Islet of Langerhans (tissue), 1 donor: ENCODE measurements around the gene FRMPD4.
A peak's percentile ranks its signal among the peaks of the same experiment; 100 is the strongest.
"Not testable (repeated sequence)": the region's sequence is repeated elsewhere in the genome, so short reads cannot be mapped to it uniquely, and the experiment has no call there.

Experiments
- FAIRE-seq: peaks from one replicate; lab custom pipeline; 2011; peaks lifted over from hg19 to GRCh38; lab: Jason Lieb, UNC

FRMPD4 gene

GRCh38 chrX:12441381-12442128 is 303.3 kb downstream of the FRMPD4 start:
- no peak for FAIRE-seq

- FAIRE-seq: no peak
These were observed 305.3 kb downstream of the FRMPD4 start for GRCh38 chrX:12443534-12444098.

- no peak for FAIRE-seq
These were observed 308.2 kb downstream of the FRMPD4 start for GRCh38 chrX:12446342-12447075.

- FAIRE-seq: peak; percentile 49
These were observed 309.3 kb downstream of the FRMPD4 start for GRCh38 chrX:12447448-12448064.

- no peak for FAIRE-seq
These were observed 314.0 kb downstream of the FRMPD4 start for GRCh38 chrX:12452268-12452667.

- FAIRE-seq: no peak
These were observed 322.7 kb downstream of the FRMPD4 start for GRCh38 chrX:12460929-12461328.

- FAIRE-seq: peak; percentile 43
These were observed 324.8 kb downstream of the FRMPD4 start for GRCh38 chrX:12463052-12463451.

- no peak for FAIRE-seq
These were observed 325.6 kb downstream of the FRMPD4 start for GRCh38 chrX:12463873-12464272.

- FAIRE-seq: no peak
These were observed 329.0 kb downstream of the FRMPD4 start for GRCh38 chrX:12467321-12467720.

GRCh38 chrX:12469296-12469695 is 331.0 kb downstream of the FRMPD4 start:
- no peak for FAIRE-seq

GRCh38 chrX:12471061-12471460 is 332.8 kb downstream of the FRMPD4 start:
- no peak for FAIRE-seq

- FAIRE-seq: no peak
These were observed 342.7 kb downstream of the FRMPD4 start for GRCh38 chrX:12480956-12481355.

- no peak for FAIRE-seq
These were observed 349.9 kb downstream of the FRMPD4 start for GRCh38 chrX:12488220-12488619.

- no peak for FAIRE-seq
These were observed 350.5 kb downstream of the FRMPD4 start for GRCh38 chrX:12488771-12489170.

- FAIRE-seq: no peak
These were observed 351.1 kb downstream of the FRMPD4 start for GRCh38 chrX:12489341-12489740.

GRCh38 chrX:12494400-12495138 is 356.3 kb downstream of the FRMPD4 start:
- FAIRE-seq: no peak

- FAIRE-seq: peak; percentile 82
These were observed 358.1 kb downstream of the FRMPD4 start for GRCh38 chrX:12496343-12496742.

- no peak for FAIRE-seq
These were observed 359.7 kb downstream of the FRMPD4 start for GRCh38 chrX:12497832-12498591.

- no peak for FAIRE-seq
These were observed 366.9 kb downstream of the FRMPD4 start for GRCh38 chrX:12505127-12505526.

- not testable (repeated sequence) for FAIRE-seq
These were observed 377.1 kb downstream of the FRMPD4 start for GRCh38 chrX:12515384-12515783.

- no peak for FAIRE-seq
These were observed 388.0 kb downstream of the FRMPD4 start for GRCh38 chrX:12526306-12526705.
